CD14-positive monocyte (primary cell): ENCODE results near the gene ADRM1. TPM values are rescaled to one million over a fixed set of nuclear protein-coding genes. Genes with fewer than 3 reads are reported as not detected.
A peak's percentile ranks its signal among the peaks of the same experiment; 100 is the strongest.

Source experiments
- DNase-seq, 3 donors: peaks; one replicate each; pipeline ENCODE4 v3.0.0-alpha.2; 2011 to 2022
- H2AFZ ChIP-seq: 2 replicates; pipeline ENCODE4 v1.6.0; 2012; ENCODE audit warnings: mild to moderate bottlenecking, low read depth, low read length, inconsistent platforms; ENCODE audit not compliant: insufficient read depth, poor library complexity, severe bottlenecking
- H3K27ac ChIP-seq, 2 donors: 1 replicate in 1 of 2; 2 replicates in 1 of 2; pipeline ENCODE4 v1.5.1; 2012 to 2013; ENCODE audit warnings: low read length in 2 of 2, control low read depth in 1 of 2, inconsistent platforms in 1 of 2, low read depth in 1 of 2, mild to moderate bottlenecking in 1 of 2
- H3K27me3 ChIP-seq, 2 donors: one replicate each; pipeline versions ENCODE4 v1.6.0 to v1.6.1; 2011 to 2013; ENCODE audit warnings: low read length in 2 of 2; ENCODE audit not compliant: control insufficient read depth in 2 of 2, insufficient read depth in 2 of 2
- H3K36me3 ChIP-seq, 2 donors: replicated peaks in 1 of 2; 1 replicate in 1 of 2; 2 replicates in 1 of 2; pipeline versions ENCODE4 v1.5.1 to v1.6.1; 2012 to 2013; ENCODE audit warnings: low read length in 2 of 2, control low read depth in 1 of 2, inconsistent platforms in 1 of 2, mild to moderate bottlenecking in 1 of 2; ENCODE audit not compliant: insufficient read depth in 2 of 2, control insufficient read depth in 1 of 2
- H3K4me1 ChIP-seq, 2 donors: 1 replicate in 1 of 2; 2 replicates in 1 of 2; pipeline versions ENCODE4 v1.5.1 to v1.6.1; 2012 to 2013; ENCODE audit warnings: low read length in 2 of 2, control low read depth in 1 of 2, inconsistent platforms in 1 of 2, mild to moderate bottlenecking in 1 of 2, moderate library complexity in 1 of 2; ENCODE audit not compliant: insufficient read depth in 2 of 2, control insufficient read depth in 1 of 2
- H3K4me2 ChIP-seq: replicated peaks from 2 replicates; pipeline ENCODE3; 2012; ENCODE audit warnings: low read length, moderate library complexity, mild to moderate bottlenecking; ENCODE audit not compliant: poor library complexity, severe bottlenecking; ENCODE audit errors: extremely low read depth
- H3K4me3 ChIP-seq, 3 experiments: fragments of 200-600 bp in 1 of 3; sonication (generic) in 1 of 3; replicated peaks in 1 of 3; 1 replicate in 2 of 3; 2 replicates in 1 of 3; pipeline ENCODE4 v1.5.1; 2011 to 2013; ENCODE audit warnings: low read length in 3 of 3, mild to moderate bottlenecking in 3 of 3, control low read depth in 2 of 3, low read depth in 2 of 3, inconsistent platforms in 1 of 3, moderate library complexity in 1 of 3
- H3K79me2 ChIP-seq: 2 replicates; pipeline ENCODE4 v1.6.0; 2012; ENCODE audit warnings: mild to moderate bottlenecking, control low read depth, inconsistent platforms, low read length, moderate library complexity; ENCODE audit not compliant: insufficient read depth
- H3K9ac ChIP-seq: 2 replicates; pipeline ENCODE4 v1.6.0; 2017; ENCODE audit warnings: low read length, mild to moderate bottlenecking; ENCODE audit not compliant: insufficient read depth, poor library complexity, severe bottlenecking
- H3K9me3 ChIP-seq, 2 donors: replicated peaks in 1 of 2; 1 replicate in 1 of 2; 2 replicates in 1 of 2; pipeline versions ENCODE4 v1.5.1 to v1.6.1; 2012 to 2013; ENCODE audit warnings: low read length in 2 of 2, control low read depth in 1 of 2; ENCODE audit not compliant: control insufficient read depth in 1 of 2, insufficient read depth in 1 of 2
- H4K20me1 ChIP-seq: 2 replicates; pipeline ENCODE4 v1.6.0; 2012; ENCODE audit warnings: mild to moderate bottlenecking, low read length, control low read depth, moderate library complexity; ENCODE audit not compliant: insufficient read depth
- H3K27ac Mint-ChIP-seq, 7 donors: one replicate each; pipeline ENCODE4 v1.8.0; 2020; ENCODE audit warnings: mild to moderate bottlenecking in 7 of 7, mixed read lengths in 7 of 7, moderate library complexity in 6 of 7, inconsistent platforms in 2 of 7
- H3K27me3 Mint-ChIP-seq, 3 donors: one replicate each; pipeline ENCODE4 v1.8.0; 2021 to 2022; ENCODE audit warnings: low read depth in 3 of 3, mild to moderate bottlenecking in 3 of 3, mixed read lengths in 3 of 3, moderate library complexity in 3 of 3, inconsistent platforms in 1 of 3
- H3K36me3 Mint-ChIP-seq, 2 donors: one replicate each; pipeline ENCODE4 v1.8.0; 2020; ENCODE audit warnings: mixed read lengths in 2 of 2, inconsistent platforms in 1 of 2, mild to moderate bottlenecking in 1 of 2
- H3K4me1 Mint-ChIP-seq: one replicate; pipeline ENCODE4 v1.8.0; 2020; ENCODE audit warnings: mild to moderate bottlenecking, mixed read lengths
- H3K4me3 Mint-ChIP-seq, 2 donors: one replicate each; pipeline ENCODE4 v1.8.0; 2020; ENCODE audit warnings: mild to moderate bottlenecking in 2 of 2, mixed read lengths in 2 of 2, moderate library complexity in 1 of 2
- H3K9me3 Mint-ChIP-seq, 7 donors: one replicate each; pipeline ENCODE4 v1.8.0; 2020 to 2022; ENCODE audit warnings: mixed read lengths in 7 of 7, mild to moderate bottlenecking in 6 of 7, moderate library complexity in 6 of 7, inconsistent platforms in 2 of 7
- CTCF ChIP-seq: fragments of 200-600 bp; IDR thresholded peaks from one replicate; pipeline ENCODE4 v1.8.0; 2022; ENCODE audit warnings: antibody characterized with exemption, mild to moderate bottlenecking
- WGBS: methylation state at CpG from one replicate; pipeline ENCODE4 v1.1.5; 2013; ENCODE audit warnings: missing lambda C conversion rate; ENCODE audit not compliant: insufficient coverage; 5-methylcytosine and 5-hydroxymethylcytosine counted together
- intact Hi-C, 2 donors: fragments of 100-400 bp; cut with micrococcal nuclease; formaldehyde crosslinking; loops; one replicate each; pipeline versions ENCODE4 v1.15.0 to v1.15.1; 2023
- polyA plus RNA-seq, 3 donors: library from polyadenylated mRNA; depleted of rRNA in 1 of 3; unstranded in 2 of 3; stranded (reverse) in 1 of 3; fragments of 300-500 nt in 2 of 3; fragments of >200 nt in 1 of 3; fragmentation: Illumina TruSeq in 2 of 3; gene quantifications; 1 replicate in 2 of 3; 2 replicates in 1 of 3; pipeline ENCODE4 v1.2.3, GENCODE V29; 2012 to 2021

The ADRM1 gene
- polyA plus RNA-seq, 3 donors, result 63.3 to 81.5 (median 72.5) TPM

GRCh38 chr20:62331347-62331746 is 28.6 kb downstream of the ADRM1 start:
- peaks cover 0 to 1% (median 0%) of the 10 kb centered on the region in 7 donors for H3K9me3 Mint-ChIP-seq
- DNase-seq, result no peak
- H3K4me1 Mint-ChIP-seq, result no peaks in the 10 kb centered on the region
- TF ChIP-seq CTCF, result no peak
- H4K20me1 ChIP-seq, result no peaks in the 10 kb centered on the region
- no peak overlapping the region for H3K27ac ChIP-seq
- peaks cover 0 to 5% (median 2%) of the 10 kb centered on the region in 3 donors for H3K27me3 Mint-ChIP-seq
- H3K27ac Mint-ChIP-seq, result peak overlapping the region in 1 of 7 donors; percentile 8
- intact Hi-C loops, result no loop called here
- no peaks in the 10 kb centered on the region for H3K36me3 ChIP-seq
- H3K9me3 ChIP-seq, result no peaks in the 10 kb centered on the region
- H3K4me3 Mint-ChIP-seq, result no peak overlapping the region
- H3K4me2 ChIP-seq, result no peak overlapping the region
- 96% methylated on average over 16 of the region's 19 CpGs for WGBS
- H3K4me3 ChIP-seq, result no peak overlapping the region
- H2AFZ ChIP-seq, result no peak overlapping the region
- H3K27me3 ChIP-seq, result no peaks in the 10 kb centered on the region
- no peaks in the 10 kb centered on the region for H3K79me2 ChIP-seq
- H3K9ac ChIP-seq, result no peak overlapping the region
- no peaks in the 10 kb centered on the region for H3K36me3 Mint-ChIP-seq
- no peaks in the 10 kb centered on the region for H3K4me1 ChIP-seq

DNA sequence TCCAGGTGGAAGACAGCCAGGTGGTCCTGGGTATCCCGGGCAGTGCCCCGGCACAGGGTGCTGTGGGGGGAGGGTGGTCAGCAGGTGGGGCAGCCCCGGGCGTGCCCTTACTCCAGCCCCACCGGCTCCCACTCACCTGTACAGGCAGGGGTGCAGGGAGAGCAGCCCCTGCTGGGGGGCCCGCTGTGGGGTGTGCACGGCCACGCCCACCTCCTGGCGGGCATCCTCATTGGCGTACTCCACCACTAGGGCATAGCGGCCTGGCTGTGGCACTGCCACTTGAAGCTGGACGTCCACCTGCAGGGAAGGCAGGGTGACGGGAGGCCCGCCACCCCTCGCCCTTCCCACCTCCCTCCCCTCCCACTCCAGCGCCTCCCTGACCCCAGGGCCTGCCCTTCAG is 29.6 kb downstream of the ADRM1 start:
- intact Hi-C loops, result no loop called here
- H3K9ac ChIP-seq, result no peak overlapping the region

More for the DNA sequence above, 29.6 kb downstream of the ADRM1 start:
- Histone ChIP-seq H2AFZ (no peak overlapping the region), H3K4me3 (no peak overlapping the region), H3K79me2 (no peaks in the 10 kb centered on the region), H3K27me3 (no peaks in the 10 kb centered on the region), H3K4me2 (no peak overlapping the region), H3K36me3 (no peaks in the 10 kb centered on the region), H3K4me1 (no peaks in the 10 kb centered on the region), H3K27ac (no peak overlapping the region), H4K20me1 (no peaks in the 10 kb centered on the region), H3K9me3 (no peaks in the 10 kb centered on the region)
- no peak for DNase-seq
- Mint-ChIP-seq H3K36me3 (no peaks in the 10 kb centered on the region), H3K27ac (no peak overlapping the region), H3K4me3 (no peak overlapping the region), H3K9me3 (peaks cover 0 to 1% (median 0%) of the 10 kb centered on the region in 7 donors), H3K4me1 (peaks cover 3% of the 10 kb centered on the region), H3K27me3 (peaks cover 1 to 5% (median 4%) of the 10 kb centered on the region in 3 donors)
- no peak for TF ChIP-seq CTCF
- WGBS, result 88% methylated on average over 8 of the region's 16 CpGs
